Brain pericyte (primary cell): ENCODE results near the gene CNTNAP4.

Experiments
- DNase-seq: peaks from one replicate; pipeline ENCODE4 v3.0.0-alpha.2; 2012; ENCODE audit warnings: low read depth, low spot score

CNTNAP4 gene

DNA sequence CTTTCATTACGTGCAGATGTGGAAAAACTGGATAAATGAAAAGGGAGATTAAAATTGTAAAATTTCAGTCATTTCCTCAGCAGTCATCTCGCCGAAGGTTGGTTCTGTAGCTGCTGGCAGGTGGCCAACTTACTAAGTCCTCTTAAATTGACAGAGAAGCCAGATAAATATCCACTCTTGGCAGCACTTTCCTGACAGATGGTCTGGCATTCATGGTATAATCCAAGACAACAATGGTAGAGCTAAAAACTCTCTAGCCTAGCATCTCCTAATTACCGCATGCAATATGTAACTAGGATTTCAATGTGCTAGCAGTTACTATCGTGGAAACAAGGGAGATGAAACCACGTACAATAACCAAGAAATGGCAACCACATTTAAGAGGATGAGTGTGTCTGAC is 306.3 kb downstream of the CNTNAP4 start:
- no peak for DNase-seq

DNA sequence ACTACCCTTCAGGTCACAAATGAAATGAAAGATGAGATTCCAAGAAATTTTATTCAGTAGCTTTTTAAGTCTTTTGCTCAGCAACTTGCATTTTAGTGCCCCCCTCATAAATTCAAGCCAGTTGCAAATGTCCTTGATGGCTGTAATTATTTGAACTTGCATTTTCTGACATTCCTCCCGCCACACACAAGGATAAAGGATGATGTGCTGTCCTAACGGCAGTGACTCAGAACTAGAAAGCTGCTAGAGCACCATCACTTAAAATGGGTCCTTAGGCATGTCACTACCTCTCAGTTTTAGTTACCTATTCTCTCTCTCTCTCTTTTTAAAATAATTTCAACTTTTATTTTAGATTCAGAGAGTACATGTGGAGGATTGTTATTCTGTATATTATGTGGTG is 306.7 kb downstream of the CNTNAP4 start:
- DNase-seq: no peak

DNA sequence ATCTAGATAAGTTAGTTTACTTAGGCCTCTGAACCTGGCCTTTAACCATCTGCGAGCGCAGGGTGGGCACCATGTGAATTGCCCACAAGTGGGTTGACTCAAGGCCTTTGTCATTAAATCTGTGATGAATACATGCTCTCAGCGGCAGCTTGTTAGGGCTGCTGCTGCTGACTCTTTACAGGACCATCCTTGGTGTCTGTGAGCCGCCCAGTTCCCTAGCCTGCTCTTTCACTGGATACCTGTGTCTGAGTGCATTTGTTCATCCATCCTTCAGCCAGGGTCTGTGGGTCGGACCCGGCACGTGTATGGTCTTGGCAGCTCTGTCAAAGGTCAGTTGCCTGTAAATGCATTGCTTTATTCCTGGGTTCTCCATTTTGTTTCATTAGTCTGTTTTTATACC is 321.3 kb downstream of the CNTNAP4 start:
- no peak for DNase-seq

DNA sequence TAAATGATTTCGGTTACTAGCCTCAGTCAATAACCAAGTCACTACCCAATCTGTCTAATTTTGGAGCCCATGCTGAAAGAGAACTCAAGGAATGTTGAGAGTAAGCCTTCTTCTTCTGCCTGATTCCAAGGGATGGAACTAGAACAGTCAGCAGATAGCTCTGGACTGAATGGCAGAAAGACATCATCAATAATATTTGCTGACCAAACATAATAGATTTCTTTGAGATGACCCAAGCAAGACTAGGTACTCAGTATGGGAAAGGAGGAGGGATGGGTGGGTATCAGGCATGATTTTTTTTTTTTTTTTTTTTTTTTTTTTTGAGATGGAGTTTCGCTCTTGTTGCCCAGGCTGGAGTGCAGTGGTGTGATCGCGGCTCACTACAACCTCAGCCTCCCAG is 330.1 kb downstream of the CNTNAP4 start:
- DNase-seq: no peak
